Inflammatory macrophage (primary cell): ENCODE results near the gene RPL36A.

Source experiments
- DNase-seq, 2 donors: peaks; one replicate each; pipeline ENCODE4 v3.0.0-alpha.2; 2020 to 2022

RPL36A gene

GRCh38 chrX:101393530-101394305, 2.9 kb downstream of the RPL36A start:
- DNase-seq: no peak

- no peak for DNase-seq
These were observed 3.6 kb downstream of the RPL36A start for GRCh38 chrX:101394372-101394771.

GRCh38 chrX:101395789-101396188, 5.0 kb downstream of the RPL36A start:
- DNase-seq: peak; percentile 60 to 78

- DNase-seq: no peak
These were observed 7.0 kb downstream of the RPL36A start for GRCh38 chrX:101397779-101398178.

- no peak for DNase-seq
These were observed 7.9 kb downstream of the RPL36A start for GRCh38 chrX:101398694-101399093.

- DNase-seq: no peak
These were observed 9.0 kb downstream of the RPL36A start for GRCh38 chrX:101399825-101400224.

- DNase-seq: peak; percentile 54 to 57
These were observed 16.4 kb downstream of the RPL36A start for GRCh38 chrX:101407167-101407747.

- peak; percentile 95 to 98 for DNase-seq
These were observed 17.1 kb downstream of the RPL36A start, which contains the start of the genes GLA and HNRNPH2 for GRCh38 chrX:101407748-101408531. TSS of gene GLA (minus strand) at chrX:101407925. CDS start at chrX:101407903, 22 bp downstream. TSS of gene HNRNPH2 (plus strand) at chrX:101408222. CDS start at chrX:101411989, 3,767 bp downstream.

- DNase-seq: peak in 1 of 2 donors; percentile 18
These were observed 17.7 kb downstream of the RPL36A start for GRCh38 chrX:101408532-101408841.

- no peak for DNase-seq
These were observed 18.2 kb downstream of the RPL36A start for GRCh38 chrX:101409043-101409442.

- DNase-seq: no peak
These were observed 19.6 kb downstream of the RPL36A start for GRCh38 chrX:101410461-101410860.

GRCh38 chrX:101411984-101412383, 21.2 kb downstream of the RPL36A start:
- peak; percentile 17 to 29 for DNase-seq

- peak; percentile 63 to 72 for DNase-seq
These were observed 24.7 kb downstream of the RPL36A start for GRCh38 chrX:101415180-101416145.

GRCh38 chrX:101416691-101417090, 25.9 kb downstream of the RPL36A start:
- DNase-seq: no peak

- DNase-seq: no peak
These were observed 26.4 kb downstream of the RPL36A start for GRCh38 chrX:101417190-101417589.

- peak; percentile 48 to 61 for DNase-seq
These were observed 27.4 kb downstream of the RPL36A start for GRCh38 chrX:101417981-101418841.

GRCh38 chrX:101419489-101419888, 28.7 kb downstream of the RPL36A start:
- DNase-seq: no peak

GRCh38 chrX:101427954-101428353, 37.1 kb downstream of the RPL36A start:
- DNase-seq: no peak

GRCh38 chrX:101429934-101430333, 39.1 kb downstream of the RPL36A start:
- DNase-seq: no peak

- DNase-seq: no peak
These were observed 39.8 kb downstream of the RPL36A start for GRCh38 chrX:101430457-101431078.

- DNase-seq: peak; percentile 52 to 69
These were observed 51.3 kb downstream of the RPL36A start for GRCh38 chrX:101442085-101442484.
